Skeletal muscle cell (primary cell): ENCODE data around the gene CD47.

Experiments used
- DNase-seq: peaks from one replicate; pipeline ENCODE4 v3.0.0-alpha.2; 2010; ENCODE audit warnings: low read depth
- H3K4me3 ChIP-seq: 2 replicates; pipeline ENCODE4 v1.5.1; 2011; ENCODE audit warnings: low read depth, mild to moderate bottlenecking, control low read depth, low read length, moderate library complexity

The CD47 gene

GRCh38 chr3:108090701-108091497 is at the start of gene CD47:
Gene CD47, minus strand, starts transcription at chr3:108091031. Its CDS starts 123 bp downstream, at chr3:108090908.
- DNase-seq, result peak; percentile 72
- peak within 1 kb of the TSS; percentile 77 for H3K4me3 ChIP-seq

GRCh38 chr3:108137460-108137814 is 46.6 kb upstream of the CD47 start:
- no peak overlapping the region for H3K4me3 ChIP-seq
- no peak for DNase-seq

GRCh38 chr3:108136561-108137459 is 46.0 kb upstream of the CD47 start:
- no peak overlapping the region for H3K4me3 ChIP-seq
- DNase-seq, result no peak

GRCh38 chr3:108134555-108134880 is 43.7 kb upstream of the CD47 start:
- H3K4me3 ChIP-seq, result no peak overlapping the region
- no peak for DNase-seq

GRCh38 chr3:108133858-108134554 is 43.2 kb upstream of the CD47 start:
- no peak overlapping the region for H3K4me3 ChIP-seq
- DNase-seq, result no peak

GRCh38 chr3:108133048-108133369 is 42.2 kb upstream of the CD47 start:
- DNase-seq, result no peak
- H3K4me3 ChIP-seq, result no peak overlapping the region

- no peak overlapping the region for H3K4me3 ChIP-seq
- no peak for DNase-seq
These were observed 40.8 kb upstream of the CD47 start for GRCh38 chr3:108131475-108132134.

GRCh38 chr3:108130701-108131474 is 40.1 kb upstream of the CD47 start:
- DNase-seq, result peak; percentile 73
- H3K4me3 ChIP-seq, result no peak overlapping the region

GRCh38 chr3:108130236-108130635 is 39.4 kb upstream of the CD47 start:
- H3K4me3 ChIP-seq, result no peak overlapping the region
- DNase-seq, result no peak

GRCh38 chr3:108127301-108127988 is 36.6 kb upstream of the CD47 start:
- DNase-seq, result no peak
- no peak overlapping the region for H3K4me3 ChIP-seq

- no peak overlapping the region for H3K4me3 ChIP-seq
- no peak for DNase-seq
These were observed 35.5 kb upstream of the CD47 start for GRCh38 chr3:108126348-108126747.

GRCh38 chr3:108125550-108126071 is 34.8 kb upstream of the CD47 start:
- DNase-seq, result no peak
- no peak overlapping the region for H3K4me3 ChIP-seq

GRCh38 chr3:108125153-108125543 is 34.3 kb upstream of the CD47 start:
- H3K4me3 ChIP-seq, result no peak overlapping the region
- DNase-seq, result no peak

- no peak overlapping the region for H3K4me3 ChIP-seq
- DNase-seq, result no peak
These were observed 33.7 kb upstream of the CD47 start for GRCh38 chr3:108124337-108125152.

- DNase-seq, result no peak
- no peak overlapping the region for H3K4me3 ChIP-seq
These were observed 32.5 kb upstream of the CD47 start for GRCh38 chr3:108123326-108123725.

GRCh38 chr3:108122276-108122675 is 31.4 kb upstream of the CD47 start:
- no peak overlapping the region for H3K4me3 ChIP-seq
- no peak for DNase-seq

- H3K4me3 ChIP-seq, result no peak overlapping the region
- DNase-seq, result no peak
These were observed 28.7 kb upstream of the CD47 start for GRCh38 chr3:108119398-108120104.
